CD4-positive, alpha-beta T cell (primary cell): Measurements from ENCODE around the gene EFEMP1. TPM values are rescaled to one million over a fixed set of nuclear protein-coding genes. Genes with fewer than 3 reads are reported as not detected.

Source experiments
- ATAC-seq: fragments of 200-7000 bp; cut with Tn5 transposase; one replicate; pipeline ENCODE4 v1.10.0; 2022; ENCODE audit warnings: mild to moderate bottlenecking; ENCODE audit not compliant: poor library complexity
- CTCF ChIA-PET: fragments of 350-600 bp; sonication (Branson Sonifier 250); formaldehyde crosslinking; loops from one replicate; lab custom pipeline; 2021; ENCODE audit warnings: antibody characterized with exemption, inconsistent platforms; lab: Charles Lee
- POLR2A ChIA-PET: fragments of 350-600 bp; sonication (Branson Sonifier 250); formaldehyde crosslinking; loops from one replicate; lab custom pipeline; 2021; ENCODE audit warnings: antibody characterized with exemption, inconsistent platforms; lab: Charles Lee
- DNase-seq, 14 experiments: peaks; one replicate each; pipeline ENCODE4 v3.0.0-alpha.2; 2013 to 2020; ENCODE audit warnings: mixed read lengths in 2 of 14
- H3K27ac ChIP-seq, 2 donors: one replicate each; pipeline versions ENCODE4 v1.5.1 to v1.7.0; 2013; ENCODE audit warnings: low read length in 2 of 2, low read depth in 1 of 2, mild to moderate bottlenecking in 1 of 2
- H3K27me3 ChIP-seq, 2 experiments: 1 replicate in 1 of 2; 2 replicates in 1 of 2; pipeline versions ENCODE4 v1.6.1 to v1.7.0; 2013; ENCODE audit warnings: low read length in 2 of 2, control low read depth in 1 of 2, mild to moderate bottlenecking in 1 of 2, moderate library complexity in 1 of 2; ENCODE audit not compliant: insufficient read depth in 2 of 2, control insufficient read depth in 1 of 2
- H3K36me3 ChIP-seq: one replicate; pipeline ENCODE4 v1.6.1; 2013; ENCODE audit warnings: low read length, control low read depth; ENCODE audit not compliant: insufficient read depth
- H3K4me1 ChIP-seq: one replicate; pipeline ENCODE4 v1.6.1; 2013; ENCODE audit warnings: low read length, control low read depth; ENCODE audit not compliant: insufficient read depth
- H3K4me3 ChIP-seq: one replicate; pipeline ENCODE4 v1.5.1; 2013; ENCODE audit warnings: mild to moderate bottlenecking, low read length, moderate library complexity
- H3K9me3 ChIP-seq, 2 experiments: 1 replicate in 1 of 2; 2 replicates in 1 of 2; pipeline versions ENCODE4 v1.6.1 to v1.7.0; 2013; ENCODE audit warnings: low read length in 2 of 2, mild to moderate bottlenecking in 2 of 2, control low read depth in 1 of 2, moderate library complexity in 1 of 2; ENCODE audit not compliant: control insufficient read depth in 1 of 2, insufficient read depth in 1 of 2
- H3K27ac Mint-ChIP-seq: one replicate; pipeline ENCODE4 v1.8.0; 2020; ENCODE audit warnings: mixed read lengths
- H3K27me3 Mint-ChIP-seq: one replicate; pipeline ENCODE4 v1.8.0; 2021; ENCODE audit warnings: mixed read lengths
- H3K36me3 Mint-ChIP-seq: one replicate; pipeline ENCODE4 v1.8.0; 2021; ENCODE audit warnings: low read depth, mixed read lengths
- H3K4me1 Mint-ChIP-seq: one replicate; pipeline ENCODE4 v1.8.0; 2021; ENCODE audit warnings: low read depth, mixed read lengths
- H3K4me3 Mint-ChIP-seq: one replicate; pipeline ENCODE4 v1.8.0; 2020; ENCODE audit warnings: mild to moderate bottlenecking, mixed read lengths
- H3K9me3 Mint-ChIP-seq: one replicate; pipeline ENCODE4 v1.8.0; 2020; ENCODE audit warnings: mixed read lengths
- intact Hi-C, 2 experiments: fragments of 100-400 bp; cut with DNase I in 1 of 2; cut with micrococcal nuclease in 1 of 2; formaldehyde crosslinking; loops; one replicate each; pipeline versions ENCODE4 v1.15.1 to v1.9.0; 2023 to 2025; cut with DNase I, micrococcal nuclease
- total RNA-seq, 174 experiments: library from RNA in 2 of 174; stranded (reverse) in 2 of 174; gene quantifications; one replicate each; pipeline ENCODE4 v1.2.3 and lab custom pipeline; 2021 to 2026
- TF ChIP-seq, protein P1 (sequence below): fragments of 200-600 bp; IDR thresholded peaks from one replicate; pipeline ENCODE4 v1.8.0; 2022; ENCODE audit warnings: antibody characterized with exemption, mild to moderate bottlenecking

The EFEMP1 gene
- total RNA-seq, 2 experiments from 2014 or later = not detected

DNA sequence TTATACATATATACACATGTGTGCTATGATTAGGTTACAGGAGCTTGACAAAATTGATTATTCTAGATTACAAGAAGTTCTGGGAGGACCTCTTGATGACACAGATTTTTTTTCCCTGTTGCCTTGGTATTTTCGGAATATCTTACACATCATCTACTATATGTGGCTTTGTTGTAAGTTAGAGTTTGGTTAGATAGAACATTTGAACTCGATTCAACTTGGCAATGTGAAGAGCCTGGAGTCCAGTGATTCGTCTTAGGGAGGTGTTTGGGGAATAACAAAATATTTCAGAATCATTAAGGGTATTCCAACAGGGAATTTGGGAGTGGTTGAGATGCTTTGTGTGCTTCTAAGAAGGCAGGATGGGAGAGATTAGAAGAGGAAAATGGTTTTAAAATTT is 39.3 kb upstream of the EFEMP1 start:
- ChIA-PET POLR2A (no interaction called here), CTCF (no interaction called here)
- no peak overlapping the region for H3K4me3 Mint-ChIP-seq
- no peaks in the 10 kb centered on the region for H3K36me3 Mint-ChIP-seq
- no peak for ATAC-seq
- Histone ChIP-seq H3K4me1 (no peaks in the 10 kb centered on the region), H3K36me3 (no peaks in the 10 kb centered on the region), H3K27me3 (no peaks in the 10 kb centered on the region), H3K4me3 (no peak overlapping the region), H3K9me3 (no peaks in the 10 kb centered on the region), H3K27ac (no peak overlapping the region)
- no peak overlapping the region for H3K27ac Mint-ChIP-seq
- TF ChIP-seq, protein P1, sequence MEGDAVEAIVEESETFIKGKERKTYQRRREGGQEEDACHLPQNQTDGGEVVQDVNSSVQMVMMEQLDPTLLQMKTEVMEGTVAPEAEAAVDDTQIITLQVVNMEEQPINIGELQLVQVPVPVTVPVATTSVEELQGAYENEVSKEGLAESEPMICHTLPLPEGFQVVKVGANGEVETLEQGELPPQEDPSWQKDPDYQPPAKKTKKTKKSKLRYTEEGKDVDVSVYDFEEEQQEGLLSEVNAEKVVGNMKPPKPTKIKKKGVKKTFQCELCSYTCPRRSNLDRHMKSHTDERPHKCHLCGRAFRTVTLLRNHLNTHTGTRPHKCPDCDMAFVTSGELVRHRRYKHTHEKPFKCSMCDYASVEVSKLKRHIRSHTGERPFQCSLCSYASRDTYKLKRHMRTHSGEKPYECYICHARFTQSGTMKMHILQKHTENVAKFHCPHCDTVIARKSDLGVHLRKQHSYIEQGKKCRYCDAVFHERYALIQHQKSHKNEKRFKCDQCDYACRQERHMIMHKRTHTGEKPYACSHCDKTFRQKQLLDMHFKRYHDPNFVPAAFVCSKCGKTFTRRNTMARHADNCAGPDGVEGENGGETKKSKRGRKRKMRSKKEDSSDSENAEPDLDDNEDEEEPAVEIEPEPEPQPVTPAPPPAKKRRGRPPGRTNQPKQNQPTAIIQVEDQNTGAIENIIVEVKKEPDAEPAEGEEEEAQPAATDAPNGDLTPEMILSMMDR = no peak
- H3K27me3 Mint-ChIP-seq = peaks cover 5% of the 10 kb centered on the region
- intact Hi-C loops = no loop called here
- no peaks in the 10 kb centered on the region for H3K9me3 Mint-ChIP-seq
- no peak for DNase-seq
- H3K4me1 Mint-ChIP-seq = no peaks in the 10 kb centered on the region

DNA sequence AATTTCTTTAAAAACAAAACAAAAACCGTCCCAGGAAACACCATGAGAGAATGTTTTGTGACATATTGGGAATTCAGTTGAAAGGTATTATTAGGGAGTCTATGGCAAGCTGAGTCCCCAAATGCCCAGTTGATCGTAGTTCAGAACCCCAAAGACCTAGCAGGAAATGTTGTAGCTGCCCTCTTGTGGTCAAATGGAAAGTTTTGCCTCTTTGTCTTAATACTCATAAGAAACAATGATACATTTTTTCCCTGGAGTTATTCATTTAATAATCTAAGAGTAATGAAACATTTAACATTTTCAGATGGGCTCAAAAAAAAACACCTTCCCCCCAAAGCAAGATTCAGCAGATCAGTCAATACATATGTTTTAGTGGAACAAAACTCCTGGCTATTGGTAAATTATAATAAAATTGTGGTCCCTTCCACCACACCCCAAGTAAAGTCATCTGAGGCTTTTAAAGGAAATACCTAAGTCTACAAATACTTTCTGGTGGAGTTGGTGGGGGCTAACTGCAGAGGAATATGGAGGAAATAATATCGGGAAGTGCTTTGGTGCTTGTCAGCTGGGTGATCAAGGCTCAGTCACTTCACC is 37.8 kb upstream of the EFEMP1 start:
- peaks cover 5% of the 10 kb centered on the region for H3K27me3 Mint-ChIP-seq
- DNase-seq (no peak), ATAC-seq (no peak)
- H3K9me3 ChIP-seq = no peaks in the 10 kb centered on the region
- no peak overlapping the region for H3K27ac Mint-ChIP-seq
- H3K9me3 Mint-ChIP-seq = no peaks in the 10 kb centered on the region
- no peak overlapping the region for H3K4me3 ChIP-seq
- CTCF ChIA-PET = no interaction called here
- H3K36me3 Mint-ChIP-seq = no peaks in the 10 kb centered on the region
- no peaks in the 10 kb centered on the region for H3K4me1 Mint-ChIP-seq
- H3K27ac ChIP-seq = no peak overlapping the region
- intact Hi-C loops = no loop called here
- TF ChIP-seq, protein P1 = no peak
- no peaks in the 10 kb centered on the region for H3K36me3 ChIP-seq
- no peaks in the 10 kb centered on the region for H3K27me3 ChIP-seq
- H3K4me3 Mint-ChIP-seq = no peak overlapping the region
- H3K4me1 ChIP-seq = no peaks in the 10 kb centered on the region
- POLR2A ChIA-PET = no interaction called here

- intact Hi-C loops = no loop called here
- Histone ChIP-seq H3K27ac (no peak overlapping the region), H3K4me1 (no peaks in the 10 kb centered on the region), H3K9me3 (no peaks in the 10 kb centered on the region), H3K4me3 (no peak overlapping the region), H3K36me3 (no peaks in the 10 kb centered on the region), H3K27me3 (no peaks in the 10 kb centered on the region)
- POLR2A ChIA-PET = no interaction called here
- CTCF ChIA-PET = no interaction called here
- H3K9me3 Mint-ChIP-seq = no peaks in the 10 kb centered on the region
- no peak overlapping the region for H3K4me3 Mint-ChIP-seq
- peaks cover 5% of the 10 kb centered on the region for H3K27me3 Mint-ChIP-seq
- TF ChIP-seq, protein P1 = no peak
- H3K4me1 Mint-ChIP-seq = no peaks in the 10 kb centered on the region
- H3K36me3 Mint-ChIP-seq = no peaks in the 10 kb centered on the region
- no peak overlapping the region for H3K27ac Mint-ChIP-seq
- no peak for DNase-seq
- ATAC-seq = no peak
Observed at GRCh38 chr2:55958756-55959155, 35.2 kb upstream of the EFEMP1 start.
